ENCODE measurements around the gene FBXL4.
A peak's percentile ranks its signal among the peaks of the same experiment; 100 is the strongest.

Gene FBXL4

DNA sequence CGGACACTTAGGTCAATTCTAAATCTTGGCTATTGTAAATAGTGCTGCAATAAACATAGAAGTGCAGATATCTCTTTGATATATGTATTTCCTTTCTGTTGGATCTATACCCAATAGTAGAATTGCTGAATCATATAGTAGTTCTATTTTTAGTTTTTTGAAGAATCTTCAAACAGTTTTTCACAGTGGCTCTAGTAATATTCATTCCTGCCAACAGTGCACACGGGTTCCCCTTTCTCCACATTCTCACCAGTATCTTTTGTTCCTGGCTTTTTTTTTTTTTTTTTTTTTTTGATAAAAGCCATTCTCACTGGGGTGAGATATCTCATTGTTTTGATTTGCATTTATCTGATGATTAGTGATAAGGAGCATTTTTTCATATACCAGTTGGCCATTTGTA is 1.8 kb upstream of the FBXL4 start:
- no peaks in the 10 kb centered on the region for H3K27me3 ChIP-seq (ENCODE audit: insufficient read depth, poor library complexity, severe bottlenecking)
- H3K36me3 ChIP-seq (ENCODE audit: low read depth): no peaks in the 10 kb centered on the region
- DNase-seq (ENCODE audit: low spot score) (no peak), ATAC-seq (ENCODE audit: low read depth) (no peak)
- TF ChIP-seq, protein P1, sequence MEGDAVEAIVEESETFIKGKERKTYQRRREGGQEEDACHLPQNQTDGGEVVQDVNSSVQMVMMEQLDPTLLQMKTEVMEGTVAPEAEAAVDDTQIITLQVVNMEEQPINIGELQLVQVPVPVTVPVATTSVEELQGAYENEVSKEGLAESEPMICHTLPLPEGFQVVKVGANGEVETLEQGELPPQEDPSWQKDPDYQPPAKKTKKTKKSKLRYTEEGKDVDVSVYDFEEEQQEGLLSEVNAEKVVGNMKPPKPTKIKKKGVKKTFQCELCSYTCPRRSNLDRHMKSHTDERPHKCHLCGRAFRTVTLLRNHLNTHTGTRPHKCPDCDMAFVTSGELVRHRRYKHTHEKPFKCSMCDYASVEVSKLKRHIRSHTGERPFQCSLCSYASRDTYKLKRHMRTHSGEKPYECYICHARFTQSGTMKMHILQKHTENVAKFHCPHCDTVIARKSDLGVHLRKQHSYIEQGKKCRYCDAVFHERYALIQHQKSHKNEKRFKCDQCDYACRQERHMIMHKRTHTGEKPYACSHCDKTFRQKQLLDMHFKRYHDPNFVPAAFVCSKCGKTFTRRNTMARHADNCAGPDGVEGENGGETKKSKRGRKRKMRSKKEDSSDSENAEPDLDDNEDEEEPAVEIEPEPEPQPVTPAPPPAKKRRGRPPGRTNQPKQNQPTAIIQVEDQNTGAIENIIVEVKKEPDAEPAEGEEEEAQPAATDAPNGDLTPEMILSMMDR (IDR thresholded peaks at IDR 0.05; ENCODE audit: poor library complexity, severe bottlenecking): no peak
- no peaks in the 10 kb centered on the region for H3K4me1 ChIP-seq (ENCODE audit: insufficient read depth, poor library complexity, severe bottlenecking)
- no peak overlapping the region for H3K4me3 ChIP-seq (ENCODE audit: severe bottlenecking)
- no peaks in the 10 kb centered on the region for H3K9me3 ChIP-seq (ENCODE audit: severe bottlenecking)
- H3K27ac ChIP-seq (ENCODE audit: poor library complexity, severe bottlenecking): no peak overlapping the region

DNA sequence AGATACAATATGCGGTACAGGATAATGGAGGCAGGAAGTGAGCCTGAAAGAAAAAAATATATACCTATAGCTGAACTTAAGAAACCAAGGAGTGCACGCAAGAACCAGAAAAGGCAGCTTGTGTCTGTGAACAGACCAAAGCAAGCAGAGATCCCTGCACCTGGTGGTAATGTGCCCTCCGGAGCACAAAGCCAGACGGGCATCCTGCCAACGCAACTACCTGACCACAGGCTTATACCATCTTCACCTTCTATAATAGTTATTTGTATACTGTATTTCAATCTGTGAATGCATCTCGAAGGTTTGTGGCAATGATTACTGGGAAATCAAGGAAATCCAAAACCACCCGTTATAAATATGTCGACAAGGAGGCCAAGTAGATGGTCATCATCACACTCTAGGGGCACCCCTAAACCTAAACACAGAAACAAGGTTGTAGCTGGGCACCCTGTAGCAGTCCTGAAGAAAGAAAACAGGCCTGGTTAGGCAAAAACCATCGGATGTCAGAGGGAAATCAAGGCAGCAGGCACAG is 801 bp downstream of the FBXL4 start:
- DNase-seq (ENCODE audit: low spot score) (no peak), ATAC-seq (ENCODE audit: low read depth) (peak; percentile 28)
- Histone ChIP-seq H3K9me3 (ENCODE audit: severe bottlenecking) (no peaks in the 10 kb centered on the region), H3K27me3 (ENCODE audit: insufficient read depth, poor library complexity, severe bottlenecking) (no peaks in the 10 kb centered on the region), H3K27ac (ENCODE audit: poor library complexity, severe bottlenecking) (peak overlapping the region; percentile 62), H3K36me3 (ENCODE audit: low read depth) (no peaks in the 10 kb centered on the region; the same call in 1 of the 2 replicates), H3K4me3 (ENCODE audit: severe bottlenecking) (peak overlapping the region; percentile 77), H3K4me1 (ENCODE audit: insufficient read depth, poor library complexity, severe bottlenecking) (no peaks in the 10 kb centered on the region)
- TF ChIP-seq, protein P1 (IDR thresholded peaks at IDR 0.05; ENCODE audit: poor library complexity, severe bottlenecking): no peak

DNA sequence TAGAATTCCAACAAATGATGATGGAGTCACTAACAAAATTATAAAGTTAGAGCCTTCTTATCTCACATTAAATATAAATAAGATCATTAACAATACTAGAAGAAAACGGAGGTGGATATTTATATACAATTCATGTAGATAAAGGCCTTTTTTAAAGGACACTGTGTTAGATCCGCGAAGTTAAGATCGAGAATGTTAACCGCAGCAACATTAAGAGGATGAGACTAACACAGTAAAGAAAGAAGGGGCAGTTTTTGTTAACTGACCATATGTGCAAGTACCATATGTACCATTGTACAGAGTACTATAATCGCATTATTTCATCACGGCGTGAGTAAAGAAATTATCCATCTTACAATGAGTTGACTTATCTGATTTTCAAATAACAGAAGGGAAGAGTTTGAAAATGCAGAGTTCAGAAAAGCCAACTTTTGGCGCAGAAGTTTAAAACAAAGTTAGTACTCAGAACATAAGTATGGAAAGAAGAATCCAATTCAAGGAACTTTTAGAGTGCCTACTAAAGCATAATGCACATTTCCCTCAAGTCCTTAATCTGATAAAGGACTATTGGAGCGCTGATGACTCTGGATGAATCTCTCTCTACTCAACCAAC is 1.4 kb downstream of the FBXL4 start:
- Histone ChIP-seq H3K4me1 (ENCODE audit: insufficient read depth, poor library complexity, severe bottlenecking) (no peaks in the 10 kb centered on the region), H3K9me3 (ENCODE audit: severe bottlenecking) (no peaks in the 10 kb centered on the region), H3K4me3 (ENCODE audit: severe bottlenecking) (peak overlapping the region; percentile 77), H3K27ac (ENCODE audit: poor library complexity, severe bottlenecking) (no peak overlapping the region), H3K36me3 (ENCODE audit: low read depth) (no peaks in the 10 kb centered on the region; the same call in 1 of the 2 replicates), H3K27me3 (ENCODE audit: insufficient read depth, poor library complexity, severe bottlenecking) (no peaks in the 10 kb centered on the region)
- no peak for DNase-seq (ENCODE audit: low spot score)
- TF ChIP-seq, protein P1 (IDR thresholded peaks at IDR 0.05; ENCODE audit: poor library complexity, severe bottlenecking): no peak
- no peak for ATAC-seq (ENCODE audit: low read depth)

DNA sequence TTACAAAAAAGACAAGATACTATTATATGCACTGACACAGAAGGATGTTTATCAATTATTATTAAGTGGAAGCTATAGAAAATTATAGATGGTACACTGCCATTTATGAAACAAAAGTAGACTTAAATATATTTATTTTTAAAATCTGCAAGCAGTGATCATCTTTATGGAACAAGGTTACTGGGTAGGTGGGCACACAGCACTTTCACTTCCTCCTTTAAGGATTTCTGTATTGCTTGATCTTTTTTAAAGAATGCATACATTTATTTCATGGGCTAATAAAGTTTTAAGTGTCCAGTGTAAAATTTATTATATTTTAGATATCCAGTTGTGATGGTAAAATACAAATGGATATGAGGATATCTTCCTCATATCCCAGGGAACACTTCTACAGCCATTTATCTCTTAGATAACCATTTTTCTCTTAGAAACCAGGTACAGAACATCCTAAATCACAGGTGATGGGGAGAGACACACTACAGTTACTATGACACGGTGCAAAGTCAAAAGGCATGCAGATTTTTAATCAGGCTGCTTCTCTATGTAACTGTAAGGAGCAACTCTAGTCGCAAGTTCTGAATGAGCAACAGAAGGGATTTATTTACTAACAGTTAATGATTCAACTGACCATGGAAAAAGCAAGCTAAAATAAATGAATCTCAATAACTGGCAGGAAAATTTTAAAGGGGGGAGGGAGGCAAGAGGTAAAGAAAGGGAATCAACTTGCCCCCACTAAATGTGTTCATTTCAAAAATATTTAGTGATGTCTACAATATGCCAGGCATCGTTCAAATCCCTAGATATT is 2.2 kb downstream of the FBXL4 start:
- H3K27me3 ChIP-seq (ENCODE audit: insufficient read depth, poor library complexity, severe bottlenecking): no peaks in the 10 kb centered on the region
- TF ChIP-seq, protein P1 (IDR thresholded peaks at IDR 0.05; ENCODE audit: poor library complexity, severe bottlenecking): no peak
- DNase-seq (ENCODE audit: low spot score) (no peak), ATAC-seq (ENCODE audit: low read depth) (no peak)
- H3K4me3 ChIP-seq (ENCODE audit: severe bottlenecking): no peak overlapping the region
- no peak overlapping the region for H3K27ac ChIP-seq (ENCODE audit: poor library complexity, severe bottlenecking)
- no peaks in the 10 kb centered on the region; the same call in 1 of the 2 replicates for H3K36me3 ChIP-seq (ENCODE audit: low read depth)
- no peaks in the 10 kb centered on the region for H3K9me3 ChIP-seq (ENCODE audit: severe bottlenecking)
- no peaks in the 10 kb centered on the region for H3K4me1 ChIP-seq (ENCODE audit: insufficient read depth, poor library complexity, severe bottlenecking)

Measured in RWPE2 (cell line).